HG02943 (cell line): ENCODE data around the gene EIF3D.

ENCODE experiments used
- ATAC-seq: cut with Tn5 transposase; IDR thresholded peaks from one replicate; pipeline ENCODE4 v1.9.1; 2021; ENCODE audit warnings: mild to moderate bottlenecking, low read depth, moderate library complexity; ENCODE audit not compliant: unreplicated experiment

The EIF3D gene

GRCh38 chr22:36510384-36510783 lies 18.6 kb downstream of the EIF3D start:
- no peak for ATAC-seq

- no peak for ATAC-seq
Observed at GRCh38 chr22:36507518-36508010, 21.4 kb downstream of the EIF3D start.

GRCh38 chr22:36506637-36507517 lies 22.1 kb downstream of the EIF3D start, which contains the start of gene FOXRED2:
FOXRED2 (minus strand) TSS chr22:36507040; CDS start chr22:36506422, 618 bp downstream.
- no peak for ATAC-seq

GRCh38 chr22:36505998-36506635 lies 22.8 kb downstream of the EIF3D start:
- ATAC-seq = no peak

- no peak for ATAC-seq
Observed at GRCh38 chr22:36497910-36498665, 30.9 kb downstream of the EIF3D start.

GRCh38 chr22:36493690-36494110 lies 35.3 kb downstream of the EIF3D start:
- ATAC-seq = no peak

- ATAC-seq = no peak
Observed at GRCh38 chr22:36492109-36492508, 36.9 kb downstream of the EIF3D start.

GRCh38 chr22:36491155-36491554 lies 37.8 kb downstream of the EIF3D start:
- ATAC-seq = no peak

GRCh38 chr22:36486619-36487384 lies 42.2 kb downstream of the EIF3D start:
- no peak for ATAC-seq

GRCh38 chr22:36481393-36482168 lies 47.4 kb downstream of the EIF3D start, which contains the start of gene TXN2:
TXN2 (minus strand) TSS chr22:36481640; CDS start chr22:36480837, 803 bp downstream.
- peak; percentile 77 for ATAC-seq

GRCh38 chr22:36480941-36481392 lies 48.0 kb downstream of the EIF3D start:
- no peak for ATAC-seq

- no peak for ATAC-seq
Observed at GRCh38 chr22:36478966-36479365, 50.0 kb downstream of the EIF3D start.

GRCh38 chr22:36475341-36475740 lies 53.6 kb downstream of the EIF3D start:
- ATAC-seq = no peak

- no peak for ATAC-seq
Observed at GRCh38 chr22:36472689-36473088, 56.3 kb downstream of the EIF3D start.

GRCh38 chr22:36471341-36471821 lies 57.6 kb downstream of the EIF3D start:
- ATAC-seq = no peak

GRCh38 chr22:36470994-36471331 lies 58.0 kb downstream of the EIF3D start:
- ATAC-seq = no peak

GRCh38 chr22:36470162-36470993 lies 58.6 kb downstream of the EIF3D start:
- no peak for ATAC-seq

- no peak for ATAC-seq
Observed at GRCh38 chr22:36469094-36469710, 59.8 kb downstream of the EIF3D start.
